Osteoblast (primary cell): ENCODE data around the gene C11orf86. TPM values are rescaled to one million over a fixed set of nuclear protein-coding genes. Genes with fewer than 3 reads are reported as not detected.

Source experiments
- DNase-seq: peaks from one replicate; pipeline ENCODE4 v3.0.0; 2011; ENCODE audit warnings: low spot score, mixed read lengths; ENCODE audit not compliant: insufficient read length; ENCODE audit errors: missing footprints
- H2AFZ ChIP-seq: 2 replicates; pipeline ENCODE4 v1.6.0; 2011; ENCODE audit warnings: mild to moderate bottlenecking, low read length
- H3K27ac ChIP-seq: 2 replicates; pipeline ENCODE4 v1.5.1; 2011; ENCODE audit warnings: mild to moderate bottlenecking, low read depth, low read length, moderate library complexity
- H3K27me3 ChIP-seq: 2 replicates; pipeline ENCODE4 v1.6.0; 2012; ENCODE audit warnings: mild to moderate bottlenecking, control low read depth, inconsistent platforms, low read length, moderate library complexity; ENCODE audit not compliant: insufficient read depth
- H3K36me3 ChIP-seq: 2 replicates; pipeline ENCODE4 v1.5.1; 2011; ENCODE audit warnings: mild to moderate bottlenecking, low read length, control low read depth, moderate library complexity; ENCODE audit not compliant: insufficient read depth
- H3K4me1 ChIP-seq: 2 replicates; pipeline ENCODE4 v1.5.1; 2011; ENCODE audit warnings: mild to moderate bottlenecking, low read length, control low read depth, moderate library complexity; ENCODE audit not compliant: insufficient read depth
- H3K4me2 ChIP-seq: 2 replicates; pipeline ENCODE4 v1.6.0; 2011; ENCODE audit warnings: mild to moderate bottlenecking, low read length; ENCODE audit not compliant: insufficient read depth
- H3K4me3 ChIP-seq: fragments of 200-600 bp; sonication (generic); 3 replicates; pipeline ENCODE4 v1.5.1; 2012; ENCODE audit warnings: mild to moderate bottlenecking, low read length, inconsistent platforms; ENCODE audit not compliant: insufficient read depth
- H3K79me2 ChIP-seq: 2 replicates; pipeline ENCODE4 v1.6.0; 2012; ENCODE audit warnings: mild to moderate bottlenecking, low read length, control low read depth, inconsistent platforms; ENCODE audit not compliant: insufficient read depth
- H3K9me3 ChIP-seq: 2 replicates; pipeline ENCODE4 v1.5.1; 2011; ENCODE audit warnings: low read depth, low read length, control low read depth
- H4K20me1 ChIP-seq: 2 replicates; pipeline ENCODE4 v1.6.0; 2012; ENCODE audit warnings: mild to moderate bottlenecking, low read length, control low read depth; ENCODE audit not compliant: insufficient read depth
- total RNA-seq: library from RNA; depleted of rRNA; stranded (reverse); fragments of >200 nt; gene quantifications from 2 replicates; pipeline ENCODE4 v1.2.3, GENCODE V29; 2012
- TF ChIP-seq, protein P1 (sequence below): IDR thresholded peaks from 2 replicates; pipeline ENCODE4 v1.5.1; 2011; ENCODE audit warnings: mild to moderate bottlenecking, low read depth, low read length, moderate library complexity; ENCODE audit errors: extremely low read depth

Gene C11orf86
- total RNA-seq, 1 donor, result not detected

DNA sequence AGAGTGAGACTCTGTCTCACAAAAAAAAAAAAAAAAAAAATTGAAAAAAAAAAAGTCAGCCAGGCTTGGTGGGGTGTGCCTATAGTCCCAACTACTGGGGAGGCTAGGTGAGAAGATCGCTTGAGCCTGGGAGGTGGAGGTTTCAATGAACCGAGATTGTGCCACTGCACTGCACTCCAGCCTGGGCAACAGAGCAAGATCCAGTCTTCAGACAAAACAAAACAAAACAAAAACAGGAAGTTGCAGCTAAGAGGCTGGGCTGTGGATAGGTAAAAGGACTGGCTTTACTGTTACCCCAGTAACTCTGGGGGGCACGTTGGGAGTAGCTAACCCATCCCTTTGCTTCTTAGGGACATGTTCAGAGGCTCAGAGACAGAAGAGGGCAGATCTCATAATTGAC is 10.6 kb upstream of the C11orf86 start:
- no peaks in the 10 kb centered on the region for H3K27me3 ChIP-seq

DNA sequence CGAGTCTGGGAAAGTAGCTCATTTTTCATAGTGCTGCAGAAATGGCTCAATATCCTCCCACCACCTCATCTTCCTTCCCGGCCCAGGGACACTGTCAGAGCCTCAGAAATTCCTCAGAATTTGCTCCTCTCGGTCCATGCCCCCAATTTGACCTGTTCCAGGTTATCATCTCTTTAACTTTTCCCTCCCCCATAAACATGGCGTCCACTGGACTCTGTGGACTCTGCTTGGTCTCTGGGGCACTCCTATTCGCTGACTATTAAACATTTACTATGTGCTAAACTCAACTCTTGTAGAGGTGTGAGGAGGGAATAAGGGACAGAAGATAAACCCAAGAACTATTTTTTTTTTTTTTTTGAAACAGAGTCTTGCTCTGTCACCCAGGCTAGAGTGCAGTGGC is 8.8 kb upstream of the C11orf86 start:
- Histone ChIP-seq H3K27ac (no peak overlapping the region), H4K20me1 (no peaks in the 10 kb centered on the region), H3K27me3 (no peaks in the 10 kb centered on the region), H3K4me1 (peaks cover 45% of the 10 kb centered on the region), H2AFZ (no peak overlapping the region), H3K9me3 (no peaks in the 10 kb centered on the region), H3K4me3 (no peak overlapping the region), H3K4me2 (no peak overlapping the region), H3K79me2 (no peaks in the 10 kb centered on the region), H3K36me3 (no peaks in the 10 kb centered on the region)
- TF ChIP-seq, protein P1, sequence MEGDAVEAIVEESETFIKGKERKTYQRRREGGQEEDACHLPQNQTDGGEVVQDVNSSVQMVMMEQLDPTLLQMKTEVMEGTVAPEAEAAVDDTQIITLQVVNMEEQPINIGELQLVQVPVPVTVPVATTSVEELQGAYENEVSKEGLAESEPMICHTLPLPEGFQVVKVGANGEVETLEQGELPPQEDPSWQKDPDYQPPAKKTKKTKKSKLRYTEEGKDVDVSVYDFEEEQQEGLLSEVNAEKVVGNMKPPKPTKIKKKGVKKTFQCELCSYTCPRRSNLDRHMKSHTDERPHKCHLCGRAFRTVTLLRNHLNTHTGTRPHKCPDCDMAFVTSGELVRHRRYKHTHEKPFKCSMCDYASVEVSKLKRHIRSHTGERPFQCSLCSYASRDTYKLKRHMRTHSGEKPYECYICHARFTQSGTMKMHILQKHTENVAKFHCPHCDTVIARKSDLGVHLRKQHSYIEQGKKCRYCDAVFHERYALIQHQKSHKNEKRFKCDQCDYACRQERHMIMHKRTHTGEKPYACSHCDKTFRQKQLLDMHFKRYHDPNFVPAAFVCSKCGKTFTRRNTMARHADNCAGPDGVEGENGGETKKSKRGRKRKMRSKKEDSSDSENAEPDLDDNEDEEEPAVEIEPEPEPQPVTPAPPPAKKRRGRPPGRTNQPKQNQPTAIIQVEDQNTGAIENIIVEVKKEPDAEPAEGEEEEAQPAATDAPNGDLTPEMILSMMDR, result no peak
- DNase-seq, result no peak

More for the DNA sequence above, 10.6 kb upstream of the C11orf86 start:
- Histone ChIP-seq H3K4me3 (no peak overlapping the region), H3K79me2 (no peaks in the 10 kb centered on the region), H4K20me1 (no peaks in the 10 kb centered on the region), H3K4me2 (no peak overlapping the region), H3K9me3 (no peaks in the 10 kb centered on the region), H2AFZ (peak overlapping the region; percentile 62), H3K27ac (no peak overlapping the region), H3K36me3 (no peaks in the 10 kb centered on the region), H3K4me1 (peaks cover 28% of the 10 kb centered on the region)
- TF ChIP-seq, protein P1, result no peak
- no peak for DNase-seq

DNA sequence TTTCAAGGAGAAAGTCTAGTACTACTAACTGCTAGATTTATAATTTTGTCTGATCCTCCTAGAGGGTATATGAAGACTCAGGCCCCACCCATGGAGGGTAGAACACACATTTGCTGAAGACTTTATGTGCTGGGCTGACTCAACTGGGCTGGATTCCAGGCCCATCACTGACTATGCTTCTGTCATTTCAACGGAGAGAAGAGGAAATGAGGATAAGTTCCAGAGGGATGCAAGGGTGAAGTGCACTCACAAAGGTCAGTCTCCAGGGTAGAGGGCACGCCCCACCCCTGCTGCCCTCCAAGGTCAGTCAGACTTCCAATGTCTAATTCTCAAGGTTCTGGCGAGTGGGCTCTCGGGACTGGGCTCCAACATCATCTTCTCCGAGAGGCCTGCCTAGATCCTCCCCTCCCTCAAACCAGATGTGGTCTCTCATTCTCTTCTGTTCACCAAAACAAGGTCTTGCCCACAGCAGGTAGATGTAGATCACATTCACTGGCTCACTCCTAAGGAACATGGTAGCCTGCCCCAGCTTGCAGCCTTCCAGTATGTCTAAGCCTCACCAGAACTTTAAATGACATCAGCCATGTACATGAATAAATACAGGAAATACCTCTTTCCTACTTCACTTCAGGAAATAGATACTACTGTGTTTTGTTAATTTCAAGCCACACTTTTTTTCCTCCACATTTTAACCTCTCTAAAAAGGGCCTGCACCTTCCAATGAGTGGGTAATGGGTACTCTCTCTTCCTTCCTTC is 7.3 kb upstream of the C11orf86 start:
- H3K4me1 ChIP-seq, result peaks cover 50% of the 10 kb centered on the region
- H2AFZ ChIP-seq, result no peak overlapping the region
- no peaks in the 10 kb centered on the region for H3K27me3 ChIP-seq
- H3K9me3 ChIP-seq, result no peaks in the 10 kb centered on the region
- H3K27ac ChIP-seq, result peak overlapping the region; percentile 91
- H3K4me2 ChIP-seq, result peak overlapping the region; percentile 27
- H3K4me3 ChIP-seq, result no peak overlapping the region
- TF ChIP-seq, protein P1, result no peak
- H3K36me3 ChIP-seq, result no peaks in the 10 kb centered on the region
- H4K20me1 ChIP-seq, result no peaks in the 10 kb centered on the region
- DNase-seq, result no peak
- H3K79me2 ChIP-seq, result no peaks in the 10 kb centered on the region

DNA sequence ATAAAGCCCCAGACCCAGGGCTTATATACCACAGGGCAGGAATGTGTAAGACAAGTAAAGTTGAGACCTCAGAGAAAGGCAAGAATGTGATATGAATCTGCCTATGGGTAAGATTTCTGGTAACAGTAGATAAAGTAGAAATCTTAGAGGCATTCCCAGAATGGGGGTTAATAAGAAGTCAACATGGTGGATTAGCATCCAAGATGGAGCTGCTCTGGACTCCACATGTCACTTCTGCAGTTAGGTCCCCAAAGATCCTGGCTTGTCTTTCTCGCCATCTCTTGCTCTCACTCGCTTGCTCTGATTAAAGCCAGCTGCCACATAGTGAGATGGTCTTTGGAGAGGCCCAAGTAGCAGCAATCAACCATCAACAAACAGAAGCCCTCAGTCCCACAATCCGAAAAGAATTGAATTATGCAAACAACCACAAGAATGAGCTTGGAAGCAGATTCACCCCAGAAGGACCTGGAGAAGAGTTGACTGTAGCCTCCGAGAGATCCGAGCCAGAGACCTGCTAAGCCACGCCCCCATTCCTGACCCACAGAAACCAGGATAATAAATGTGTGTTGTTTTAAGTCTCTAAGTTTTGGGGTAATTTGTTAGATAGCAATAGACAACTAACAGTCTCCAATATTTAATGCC is 5.4 kb upstream of the C11orf86 start:
- no peaks in the 10 kb centered on the region for H3K27me3 ChIP-seq
- H4K20me1 ChIP-seq, result no peaks in the 10 kb centered on the region
- H3K27ac ChIP-seq, result peak overlapping the region; percentile 91
- TF ChIP-seq, protein P1, result no peak
- H3K79me2 ChIP-seq, result no peaks in the 10 kb centered on the region
- H3K4me2 ChIP-seq, result peak overlapping the region; percentile 77
- peak overlapping the region; percentile 20 for H2AFZ ChIP-seq
- H3K4me3 ChIP-seq, result peak overlapping the region; percentile 16
- DNase-seq, result no peak
- H3K36me3 ChIP-seq, result no peaks in the 10 kb centered on the region
- no peaks in the 10 kb centered on the region for H3K9me3 ChIP-seq
- peaks cover 54% of the 10 kb centered on the region for H3K4me1 ChIP-seq
